Body of pancreas (tissue), 4 donors: Measurements from ENCODE around the gene SMR3B.

Experiments used
- CTCF ChIP-seq, 7 experiments: fragments of 450-650 bp in 4 of 7; fragments of 200-600 bp in 3 of 7; sonication (generic) in 3 of 7; IDR thresholded peaks; one replicate each; pipeline ENCODE4 v1.5.1; 2016 to 2019; ENCODE audit warnings: antibody characterized with exemption in 7 of 7
- POLR2A ChIP-seq, 3 donors: fragments of 450-650 bp; IDR thresholded peaks; one replicate each; pipeline ENCODE4 v1.6.1; 2016; ENCODE audit warnings: antibody characterized with exemption in 3 of 3, mild to moderate bottlenecking in 2 of 3

- no peak for TF ChIP-seq CTCF (IDR thresholded peaks at IDR 0.05)
- TF ChIP-seq POLR2A (IDR thresholded peaks at IDR 0.05): no peak
Measured at GRCh38 chr4:70426789-70427188, 43.9 kb downstream of the SMR3B start.
